Type B pancreatic cell (in vitro differentiated cells): ENCODE measurements around the gene ZNF624. TPM values are rescaled to one million over a fixed set of nuclear protein-coding genes. Genes with fewer than 3 reads are reported as not detected.
A peak's percentile ranks its signal among the peaks of the same experiment; 100 is the strongest.

Experiments
- DNase-seq: peaks from one replicate; pipeline ENCODE4 v3.0.0; 2021; ENCODE audit warnings: mixed read lengths; ENCODE audit not compliant: unreplicated experiment; ENCODE audit errors: extremely low spot score
- H3K27ac Mint-ChIP-seq: 2 replicates; pipeline ENCODE4 v1.8.0; 2021; ENCODE audit warnings: mild to moderate bottlenecking, mixed read lengths
- H3K27me3 Mint-ChIP-seq: 2 replicates; pipeline ENCODE4 v1.8.0; 2021; ENCODE audit warnings: mixed read lengths
- H3K36me3 Mint-ChIP-seq: 2 replicates; pipeline ENCODE4 v1.8.0; 2021; ENCODE audit warnings: mixed read lengths
- H3K4me1 Mint-ChIP-seq: one replicate; pipeline ENCODE4 v1.8.0; 2021; ENCODE audit warnings: mixed read lengths; ENCODE audit not compliant: unreplicated experiment
- H3K4me3 Mint-ChIP-seq: 2 replicates; pipeline ENCODE4 v1.8.0; 2021; ENCODE audit warnings: mild to moderate bottlenecking, mixed read lengths
- H3K9me3 Mint-ChIP-seq: 2 replicates; pipeline ENCODE4 v1.8.0; 2021; ENCODE audit warnings: mixed read lengths
- total RNA-seq: library from RNA; stranded (reverse); gene quantifications from 2 replicates; pipeline ENCODE4 v1.2.1, GENCODE V29; 2021; ENCODE audit warnings: low replicate concordance
- TF ChIP-seq, protein P1 (sequence below): fragments of 200-600 bp; sonication (generic); conservative IDR thresholded peaks from 2 replicates; pipeline ENCODE4 v1.5.0; 2021; ENCODE audit warnings: antibody characterized with exemption, mild to moderate bottlenecking

Gene ZNF624
- total RNA-seq, 1 donor from 2014 or later = 9.1 TPM

DNA sequence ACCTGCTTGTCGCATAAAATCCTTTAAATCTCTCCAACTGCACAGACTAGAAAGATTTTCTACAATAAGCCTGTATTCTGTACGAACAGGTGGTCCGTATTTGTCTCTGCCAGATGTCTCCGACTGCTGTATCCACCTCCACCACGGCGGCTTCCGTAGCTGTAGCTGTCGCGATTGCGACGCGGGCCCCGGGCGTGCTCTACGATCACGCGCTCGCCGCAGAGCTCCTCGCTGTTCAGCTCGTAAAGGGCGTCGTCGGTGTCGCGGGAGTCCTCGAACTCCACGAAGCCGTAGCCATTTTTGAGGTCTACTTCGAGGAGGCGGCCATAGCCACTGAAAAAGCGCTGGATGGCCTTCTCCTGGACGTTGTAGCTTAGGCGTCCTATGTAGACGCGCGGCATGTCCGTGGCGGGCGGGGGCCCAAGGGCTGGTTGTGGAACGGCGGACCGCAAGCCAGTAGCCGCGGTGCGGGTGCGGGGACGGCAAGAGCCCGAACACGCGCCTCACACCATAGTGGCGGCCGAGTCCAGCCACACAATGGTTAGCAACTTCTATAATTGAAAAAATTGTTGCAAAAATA is 36.1 kb downstream of the ZNF624 start:
- H3K9me3 Mint-ChIP-seq = peaks cover 38% of the 10 kb centered on the region
- H3K36me3 Mint-ChIP-seq = peaks cover 21% of the 10 kb centered on the region

DNA sequence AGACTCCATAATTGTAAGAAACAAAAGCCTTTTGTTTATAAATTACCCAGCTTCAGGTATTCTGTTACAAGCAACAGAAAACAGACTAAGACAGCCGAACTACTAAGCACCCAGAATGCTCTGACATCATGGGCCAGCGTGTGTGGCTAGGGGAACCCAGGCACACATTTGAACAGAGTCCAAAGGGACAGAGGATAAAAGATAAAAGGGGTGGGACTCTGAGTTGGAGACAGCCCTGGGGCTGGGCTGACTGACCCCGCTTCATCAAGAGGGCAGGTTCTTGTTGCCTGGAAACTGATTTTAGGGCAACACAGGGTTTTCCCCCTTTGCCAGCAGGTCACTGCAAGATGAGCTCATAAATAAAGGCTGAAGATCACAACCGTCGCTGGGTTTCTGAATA is 54.1 kb downstream of the ZNF624 start:
- H3K27ac Mint-ChIP-seq = no peak overlapping the region
- TF ChIP-seq, protein P1, sequence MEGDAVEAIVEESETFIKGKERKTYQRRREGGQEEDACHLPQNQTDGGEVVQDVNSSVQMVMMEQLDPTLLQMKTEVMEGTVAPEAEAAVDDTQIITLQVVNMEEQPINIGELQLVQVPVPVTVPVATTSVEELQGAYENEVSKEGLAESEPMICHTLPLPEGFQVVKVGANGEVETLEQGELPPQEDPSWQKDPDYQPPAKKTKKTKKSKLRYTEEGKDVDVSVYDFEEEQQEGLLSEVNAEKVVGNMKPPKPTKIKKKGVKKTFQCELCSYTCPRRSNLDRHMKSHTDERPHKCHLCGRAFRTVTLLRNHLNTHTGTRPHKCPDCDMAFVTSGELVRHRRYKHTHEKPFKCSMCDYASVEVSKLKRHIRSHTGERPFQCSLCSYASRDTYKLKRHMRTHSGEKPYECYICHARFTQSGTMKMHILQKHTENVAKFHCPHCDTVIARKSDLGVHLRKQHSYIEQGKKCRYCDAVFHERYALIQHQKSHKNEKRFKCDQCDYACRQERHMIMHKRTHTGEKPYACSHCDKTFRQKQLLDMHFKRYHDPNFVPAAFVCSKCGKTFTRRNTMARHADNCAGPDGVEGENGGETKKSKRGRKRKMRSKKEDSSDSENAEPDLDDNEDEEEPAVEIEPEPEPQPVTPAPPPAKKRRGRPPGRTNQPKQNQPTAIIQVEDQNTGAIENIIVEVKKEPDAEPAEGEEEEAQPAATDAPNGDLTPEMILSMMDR = no peak
- no peaks in the 10 kb centered on the region for H3K36me3 Mint-ChIP-seq
- H3K4me3 Mint-ChIP-seq = no peak overlapping the region
- no peaks in the 10 kb centered on the region for H3K9me3 Mint-ChIP-seq
- no peaks in the 10 kb centered on the region for H3K4me1 Mint-ChIP-seq
- peaks cover 10% of the 10 kb centered on the region for H3K27me3 Mint-ChIP-seq
- no peak for DNase-seq

More for the DNA sequence above, 36.1 kb downstream of the ZNF624 start:
- no peak for DNase-seq
- TF ChIP-seq, protein P1 = no peak
- Mint-ChIP-seq H3K4me1 (no peaks in the 10 kb centered on the region), H3K27me3 (peaks cover 3% of the 10 kb centered on the region), H3K4me3 (no peak overlapping the region), H3K27ac (no peak overlapping the region)

DNA sequence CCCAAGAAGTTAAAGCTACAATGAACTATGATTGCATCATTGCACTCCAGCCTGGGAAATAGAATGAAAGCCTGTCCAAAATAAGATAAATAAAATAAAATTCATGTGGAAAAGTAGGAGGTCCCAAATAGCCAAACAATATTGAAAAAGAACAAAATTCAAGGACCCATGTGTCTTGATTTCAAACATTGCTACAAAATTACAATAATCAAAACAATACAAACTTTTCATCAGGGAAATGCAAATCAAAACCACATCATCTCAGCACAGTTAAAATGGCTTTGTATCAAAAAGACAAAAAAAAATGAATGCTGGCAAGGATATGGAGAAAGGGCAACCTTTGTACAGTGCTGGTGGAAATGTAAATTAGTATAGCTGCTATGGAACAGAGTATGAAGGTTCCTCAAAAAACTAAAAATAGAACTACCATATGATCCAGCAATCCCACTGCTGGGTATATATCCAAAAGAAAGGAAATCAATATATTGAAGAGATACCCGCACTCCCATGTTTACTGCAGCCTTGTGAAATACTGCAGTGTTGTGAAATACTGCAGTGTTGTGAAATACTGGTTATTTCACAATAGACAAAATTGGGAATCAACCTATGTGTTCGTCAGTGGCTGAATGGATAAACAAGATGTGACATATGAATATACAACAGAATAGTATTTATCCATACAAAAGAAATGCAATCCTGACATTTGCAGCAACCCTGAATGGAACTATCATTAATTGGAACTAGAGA is 60.1 kb downstream of the ZNF624 start:
- Mint-ChIP-seq H3K9me3 (no peaks in the 10 kb centered on the region), H3K4me3 (no peak overlapping the region), H3K4me1 (no peaks in the 10 kb centered on the region), H3K27me3 (peaks cover 20% of the 10 kb centered on the region), H3K27ac (no peak overlapping the region), H3K36me3 (peaks cover 4% of the 10 kb centered on the region)
- no peak for DNase-seq
- TF ChIP-seq, protein P1 = no peak

DNA sequence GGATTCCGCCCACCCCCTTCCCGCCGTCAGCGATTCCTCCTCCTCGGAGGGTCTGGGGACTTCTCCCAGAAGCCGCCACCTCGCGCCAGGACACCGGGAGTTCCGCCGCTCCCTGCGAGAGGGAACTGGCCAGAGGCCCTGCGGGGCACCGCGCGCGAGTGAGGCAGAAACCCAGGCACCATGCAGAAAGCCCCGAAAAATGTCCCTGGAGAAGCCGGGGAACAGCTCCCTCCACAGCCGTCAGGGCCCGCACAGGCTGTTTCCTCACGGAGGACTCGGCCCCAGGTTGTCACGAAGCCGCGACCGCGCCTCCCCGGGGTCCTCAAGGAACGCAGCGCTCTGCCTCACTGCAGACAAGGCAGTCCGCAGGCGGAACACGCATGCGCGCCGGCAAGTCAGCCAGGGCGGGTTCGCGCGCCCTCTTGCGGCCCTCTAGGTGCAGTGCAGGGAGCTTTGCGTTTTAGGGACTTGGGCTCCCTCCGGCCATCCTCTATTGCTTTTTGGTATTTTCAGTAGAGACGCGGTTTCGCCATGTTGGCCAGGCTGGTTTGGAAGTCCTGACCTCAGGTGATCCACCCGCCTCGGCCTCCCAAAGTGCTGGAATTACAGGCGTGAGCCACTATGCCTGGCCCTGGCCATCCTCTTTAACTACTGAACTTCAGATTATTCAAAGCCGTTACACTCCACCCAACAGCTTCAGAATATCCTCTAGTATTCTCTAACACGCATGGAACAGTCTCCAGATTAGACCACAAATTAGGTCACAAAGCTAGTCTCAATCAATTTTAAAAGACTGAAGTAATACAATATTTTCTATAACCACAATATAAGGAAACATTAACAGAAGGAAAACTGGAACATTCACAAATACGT is 64.3 kb downstream of the ZNF624 start:
- no peaks in the 10 kb centered on the region for H3K9me3 Mint-ChIP-seq
- peaks cover 42% of the 10 kb centered on the region for H3K27me3 Mint-ChIP-seq
- H3K27ac Mint-ChIP-seq = peak overlapping the region; percentile 55
- peak; percentile 97 for DNase-seq
- TF ChIP-seq, protein P1 = peak; percentile 99
- peak overlapping the region; percentile 85 for H3K4me3 Mint-ChIP-seq
- no peaks in the 10 kb centered on the region for H3K4me1 Mint-ChIP-seq
- H3K36me3 Mint-ChIP-seq = peaks cover 4% of the 10 kb centered on the region

DNA sequence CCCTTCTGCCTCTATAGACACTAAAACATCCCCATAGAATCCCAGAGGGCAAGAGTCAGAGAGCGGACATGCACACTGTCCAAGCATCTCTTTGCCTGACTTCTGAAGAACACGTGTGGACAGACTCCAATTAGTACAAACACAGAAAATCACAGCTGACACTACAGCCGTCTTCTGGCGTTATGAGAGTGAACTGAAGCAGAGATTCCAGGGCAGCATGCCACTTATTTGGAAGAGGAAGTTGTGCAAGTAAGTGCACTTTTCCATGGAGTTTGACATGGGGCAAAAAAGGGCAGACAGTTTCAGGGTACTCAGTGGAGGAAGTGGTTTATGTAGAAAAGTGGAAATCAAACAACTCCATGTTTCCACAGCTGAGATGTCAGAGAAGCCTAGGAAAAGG is 67.9 kb downstream of the ZNF624 start:
- H3K4me3 Mint-ChIP-seq = no peak overlapping the region
- TF ChIP-seq, protein P1 = no peak
- H3K27me3 Mint-ChIP-seq = peaks cover 42% of the 10 kb centered on the region
- no peaks in the 10 kb centered on the region for H3K4me1 Mint-ChIP-seq
- DNase-seq = no peak
- no peak overlapping the region for H3K27ac Mint-ChIP-seq
- H3K36me3 Mint-ChIP-seq = peaks cover 4% of the 10 kb centered on the region
- no peaks in the 10 kb centered on the region for H3K9me3 Mint-ChIP-seq
